OCI-LY7 (cell line): Measurements from ENCODE around the gene EIF5A. TPM values are rescaled to one million over a fixed set of nuclear protein-coding genes. Genes with fewer than 3 reads are reported as not detected.

Experiments used
- BruUV-seq: library from RNA; stranded (reverse); fragments of 400-500 nt; replicated peaks from 2 replicates; lab custom pipeline; 2021; lab: Mats Ljungman, UMichigan
- CTCF ChIA-PET: fragments of 300-600 bp; sonication (Branson Sonifier 250); formaldehyde crosslinking; loops from one replicate; lab custom pipeline; 2022; ENCODE audit warnings: antibody characterized with exemption; ENCODE audit not compliant: unreplicated experiment; lab: Charles Lee
- POLR2A ChIA-PET: fragments of 300-600 bp; sonication (Branson Sonifier 250); formaldehyde crosslinking; loops from one replicate; lab custom pipeline; 2022; ENCODE audit warnings: antibody characterized with exemption; lab: Charles Lee
- DNase-seq: peaks from one replicate; pipeline ENCODE4 v3.0.0-alpha.2; 2015; ENCODE audit warnings: low spot score
- H2AFZ ChIP-seq: fragments of 200-600 bp; sonication (generic), shearing (Covaris generic); 2 replicates; pipeline ENCODE4 v1.6.1; 2014; ENCODE audit warnings: mild to moderate bottlenecking, antibody characterized with exemption, low read length, moderate library complexity
- H3K27ac ChIP-seq: fragments of 200-600 bp; sonication (generic); 2 replicates; pipeline ENCODE4 v1.5.1; 2014; ENCODE audit warnings: mixed run types, low read depth, mild to moderate bottlenecking, moderate library complexity, low read length, inconsistent platforms; ENCODE audit not compliant: poor library complexity, severe bottlenecking
- H3K36me3 ChIP-seq: fragments of 200-600 bp; sonication (generic); 2 replicates; pipeline ENCODE4 v1.6.1; 2014; ENCODE audit warnings: mild to moderate bottlenecking, antibody characterized with exemption, low read length, moderate library complexity, mixed read lengths; ENCODE audit not compliant: insufficient read depth
- H3K4me1 ChIP-seq: fragments of 200-600 bp; sonication (generic); 2 replicates; pipeline ENCODE4 v1.5.1; 2014; ENCODE audit warnings: mild to moderate bottlenecking, low read length; ENCODE audit not compliant: insufficient read depth, poor library complexity, severe bottlenecking
- H3K4me2 ChIP-seq: fragments of 200-600 bp; sonication (generic); 2 replicates; pipeline ENCODE4 v1.6.1; 2014; ENCODE audit warnings: mild to moderate bottlenecking, low read length
- H3K4me3 ChIP-seq: fragments of 200-600 bp; sonication (generic); 2 replicates; pipeline ENCODE4 v1.5.1; 2014; ENCODE audit warnings: mild to moderate bottlenecking, low read depth, low read length; ENCODE audit not compliant: poor library complexity, severe bottlenecking
- H3K79me2 ChIP-seq: fragments of 200-600 bp; sonication (generic); 2 replicates; pipeline ENCODE4 v1.6.1; 2016; ENCODE audit warnings: low read depth, mild to moderate bottlenecking, low read length, moderate library complexity, mixed read lengths; ENCODE audit not compliant: insufficient read depth
- H3K9me2 ChIP-seq: fragments of 200-600 bp; sonication (generic); 2 replicates; pipeline ENCODE4 v1.6.1; 2016; ENCODE audit warnings: mild to moderate bottlenecking, low read length, mixed read lengths; ENCODE audit not compliant: insufficient read depth
- H3K9me3 ChIP-seq: fragments of 200-600 bp; sonication (generic); 2 replicates; pipeline ENCODE4 v1.6.1; 2014; ENCODE audit warnings: mild to moderate bottlenecking, mixed run types, low read length, mixed read lengths
- H4K20me1 ChIP-seq: fragments of 200-600 bp; sonication (generic); 2 replicates; pipeline ENCODE4 v1.6.1; 2014; ENCODE audit warnings: mild to moderate bottlenecking, antibody characterized with exemption, low read length, moderate library complexity, mixed read lengths; ENCODE audit not compliant: insufficient read depth
- EZH2phosphoT487 ChIP-seq: fragments of 200-600 bp; sonication (generic); IDR thresholded peaks from 2 replicates; pipeline ENCODE4 v1.6.1; 2018; ENCODE audit warnings: low read depth, borderline replicate concordance, mild to moderate bottlenecking, mixed run types, antibody characterized with exemption, low read length, moderate library complexity, mixed read lengths
- intact Hi-C: fragments of 100-400 bp; cut with micrococcal nuclease; formaldehyde crosslinking; loops from one replicate; pipeline ENCODE4 v1.10.0; 2022; ENCODE audit not compliant: unreplicated experiment
- total RNA-seq, 2 experiments: library from RNA; depleted of rRNA in 1 of 2; stranded (reverse); fragments of >200 nt in 1 of 2; shearing (Covaris generic) in 1 of 2; gene quantifications; 2 replicates each; pipeline ENCODE4 v1.2.3, GENCODE V29; 2014 to 2022
- TF ChIP-seq, protein P1 (sequence below): fragments of 200-600 bp; sonication (generic); conservative IDR thresholded peaks from 2 replicates; pipeline ENCODE4 v1.5.1; 2014; ENCODE audit warnings: mild to moderate bottlenecking, antibody characterized with exemption, low read length, moderate library complexity, mixed read lengths

EIF5A gene
- total RNA-seq, 2 experiments from 2014 or later = 491 to 803 TPM

DNA sequence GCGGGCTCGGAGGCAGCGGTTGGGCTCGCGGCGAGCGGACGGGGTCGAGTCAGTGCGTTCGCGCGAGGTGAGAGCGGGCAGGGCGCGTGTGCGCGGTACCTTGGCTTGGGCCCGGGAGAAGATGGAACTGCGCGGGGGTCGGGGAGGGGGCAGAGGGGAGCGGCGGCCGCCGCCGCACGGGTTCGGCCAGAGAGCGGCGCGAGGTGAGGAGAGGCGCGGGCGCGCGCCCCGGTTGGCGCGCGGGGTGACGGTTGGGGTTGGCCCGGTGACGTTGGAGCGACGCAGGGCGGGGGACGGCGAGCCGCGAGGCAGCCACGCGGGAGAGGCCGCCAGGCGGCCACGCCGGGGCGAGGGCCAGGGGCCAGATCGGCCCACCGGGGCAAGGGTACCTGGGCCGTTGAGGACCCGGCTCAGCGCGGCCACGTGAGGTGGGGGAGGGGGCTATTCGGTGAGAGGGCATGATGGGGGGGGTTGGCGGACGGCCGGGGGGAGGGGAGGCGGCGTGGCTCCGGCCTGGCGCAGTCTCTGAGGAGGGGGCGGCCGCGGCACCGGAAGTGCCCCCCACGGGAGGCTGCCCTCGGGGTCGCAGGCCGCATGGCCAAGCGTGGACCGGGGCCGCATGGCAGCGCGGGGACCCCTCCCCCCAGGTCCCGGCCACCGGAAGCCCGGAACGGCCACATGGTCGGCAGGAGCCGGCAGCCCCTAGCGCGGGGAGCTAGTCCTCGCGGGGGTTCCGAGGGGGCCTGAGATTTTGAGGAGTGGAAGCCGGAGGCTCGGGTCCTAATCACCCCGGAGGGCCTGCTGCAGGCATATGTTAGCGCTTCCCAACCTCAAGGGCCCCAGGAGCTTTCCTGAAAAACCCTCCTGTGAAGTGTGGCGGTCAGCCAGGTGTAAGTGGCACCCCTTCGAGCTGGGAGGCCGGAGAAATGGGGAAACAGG lies 527 bp downstream of the EIF5A start:
- no peaks in the 10 kb centered on the region for H3K9me3 ChIP-seq
- H2AFZ ChIP-seq = no peak overlapping the region
- peaks cover 24% of the 10 kb centered on the region for H4K20me1 ChIP-seq
- H3K9me2 ChIP-seq = no peaks in the 10 kb centered on the region
- peak overlapping the region; percentile 95 for H3K27ac ChIP-seq
- H3K36me3 ChIP-seq = peaks cover 53% of the 10 kb centered on the region
- BruUV-seq = no TSS peak
- peaks cover 45% of the 10 kb centered on the region for H3K4me1 ChIP-seq
- intact Hi-C loops = loop anchor here (1.0 to 2.0 kb wide), 3 partner anchors 21 to 94 kb away; partner anchors contain the start of genes ELP5 and NEURL4
- POLR2A ChIA-PET = interaction anchor here (0.8 to 3.2 kb wide), 3 partner anchors 12 to 29 kb away, joined by 3 to 8 read pairs (median 5); partner anchors contain the start of genes ACAP1 and NEURL4
- no peak for TF ChIP-seq EZH2phosphoT487
- TF ChIP-seq, protein P1, sequence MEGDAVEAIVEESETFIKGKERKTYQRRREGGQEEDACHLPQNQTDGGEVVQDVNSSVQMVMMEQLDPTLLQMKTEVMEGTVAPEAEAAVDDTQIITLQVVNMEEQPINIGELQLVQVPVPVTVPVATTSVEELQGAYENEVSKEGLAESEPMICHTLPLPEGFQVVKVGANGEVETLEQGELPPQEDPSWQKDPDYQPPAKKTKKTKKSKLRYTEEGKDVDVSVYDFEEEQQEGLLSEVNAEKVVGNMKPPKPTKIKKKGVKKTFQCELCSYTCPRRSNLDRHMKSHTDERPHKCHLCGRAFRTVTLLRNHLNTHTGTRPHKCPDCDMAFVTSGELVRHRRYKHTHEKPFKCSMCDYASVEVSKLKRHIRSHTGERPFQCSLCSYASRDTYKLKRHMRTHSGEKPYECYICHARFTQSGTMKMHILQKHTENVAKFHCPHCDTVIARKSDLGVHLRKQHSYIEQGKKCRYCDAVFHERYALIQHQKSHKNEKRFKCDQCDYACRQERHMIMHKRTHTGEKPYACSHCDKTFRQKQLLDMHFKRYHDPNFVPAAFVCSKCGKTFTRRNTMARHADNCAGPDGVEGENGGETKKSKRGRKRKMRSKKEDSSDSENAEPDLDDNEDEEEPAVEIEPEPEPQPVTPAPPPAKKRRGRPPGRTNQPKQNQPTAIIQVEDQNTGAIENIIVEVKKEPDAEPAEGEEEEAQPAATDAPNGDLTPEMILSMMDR = no peak
- H3K4me3 ChIP-seq = peak overlapping the region; percentile 99
- CTCF ChIA-PET = no interaction called here
- H3K79me2 ChIP-seq = peaks cover 43% of the 10 kb centered on the region
- peak; percentile 69 for DNase-seq
- peak overlapping the region; percentile 77 for H3K4me2 ChIP-seq

DNA sequence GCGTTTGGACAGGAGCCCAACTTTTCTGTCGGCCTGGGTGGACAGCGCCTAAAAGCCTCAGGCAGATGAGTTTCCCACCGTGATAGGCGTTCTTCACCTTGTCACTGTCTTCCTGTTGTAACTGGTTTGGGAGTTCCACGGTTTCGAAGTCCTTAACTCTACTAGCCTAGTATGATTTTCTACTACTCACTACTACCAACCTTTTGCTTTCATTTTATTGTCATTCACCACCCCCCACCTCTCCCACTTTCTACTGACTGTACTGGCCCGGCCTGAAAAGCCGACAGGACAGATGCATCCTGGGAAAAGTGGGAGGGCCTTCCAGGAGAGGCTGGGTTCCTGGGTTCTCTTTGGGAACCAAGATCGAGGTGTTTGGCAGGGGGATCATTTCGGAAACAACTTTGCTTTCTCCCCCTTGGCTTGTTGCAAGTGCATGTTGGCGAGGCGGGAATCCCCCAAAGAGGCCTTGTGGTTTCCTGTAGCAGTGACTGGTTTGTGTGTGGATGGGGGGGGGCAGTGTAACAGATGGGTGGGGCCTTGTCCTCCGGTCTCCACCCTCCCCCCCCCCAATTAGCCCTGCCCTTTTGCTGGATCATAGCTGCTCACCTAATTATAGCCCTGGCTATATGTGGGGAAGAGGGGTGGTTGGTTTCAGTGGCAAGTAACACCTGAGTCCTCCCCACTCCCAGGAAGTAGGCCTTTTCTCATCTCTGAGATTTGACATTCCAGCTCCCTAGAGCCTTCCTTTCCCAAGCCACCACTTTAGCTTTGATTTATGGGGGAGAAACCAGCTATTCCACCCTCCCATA lies 1.4 kb downstream of the EIF5A start:
- Histone ChIP-seq H3K4me2 (peak overlapping the region; percentile 77), H3K27ac (peak overlapping the region; percentile 95), H3K9me3 (no peaks in the 10 kb centered on the region), H3K4me3 (peak overlapping the region; percentile 99), H3K4me1 (peaks cover 54% of the 10 kb centered on the region), H3K79me2 (peaks cover 43% of the 10 kb centered on the region), H3K9me2 (no peaks in the 10 kb centered on the region), H2AFZ (no peak overlapping the region), H4K20me1 (peaks cover 24% of the 10 kb centered on the region), H3K36me3 (peaks cover 62% of the 10 kb centered on the region)
- no peak for TF ChIP-seq EZH2phosphoT487
- TF ChIP-seq, protein P1 = no peak
- ChIA-PET POLR2A (interaction anchor here (0.6 to 3.2 kb wide), 4 partner anchors 11 to 28 kb away, joined by 3 to 8 read pairs (median 4); partner anchors contain the start of genes ACAP1 and NEURL4), CTCF (interaction anchor here (0.6 kb wide), 3 partner anchors 28 to 318 kb away, joined by 3 to 5 read pairs (median 3); partner anchors contain the start of gene ACAP1)
- intact Hi-C loops = no loop called here
- BruUV-seq = TSS peak; percentile 95
- DNase-seq = peak; percentile 76
